H4 (cell line): ENCODE results near the gene SLC13A1. TPM values are rescaled to one million over a fixed set of nuclear protein-coding genes. Genes with fewer than 3 reads are reported as not detected.
"Not testable (repeated sequence)": the region's sequence is repeated elsewhere in the genome, so short reads cannot be mapped to it uniquely, and the experiment has no call there.

ENCODE experiments used
- DNase-seq: peaks from one replicate; pipeline ENCODE4 v3.0.0-alpha.2; 2015; ENCODE audit warnings: low spot score
- total RNA-seq: library from RNA; depleted of rRNA; stranded (reverse); fragments of >200 nt; shearing (Covaris generic); gene quantifications from 2 replicates; pipeline ENCODE4 v1.2.3, GENCODE V29; 2014; rRNA removed

The SLC13A1 gene
- total RNA-seq, 1 experiment from 2014 or later: not detected

- no peak for DNase-seq
These were observed 73.6 kb downstream of the SLC13A1 start for GRCh38 chr7:123126171-123126570.

GRCh38 chr7:123125231-123125630 is 74.5 kb downstream of the SLC13A1 start:
- no peak for DNase-seq

- no peak for DNase-seq
These were observed 76.9 kb downstream of the SLC13A1 start for GRCh38 chr7:123122916-123123315.

GRCh38 chr7:123120286-123120685 is 79.5 kb downstream of the SLC13A1 start:
- peak; percentile 21 for DNase-seq

- DNase-seq: no peak
These were observed 84.4 kb downstream of the SLC13A1 start for GRCh38 chr7:123115331-123115730.

DNA sequence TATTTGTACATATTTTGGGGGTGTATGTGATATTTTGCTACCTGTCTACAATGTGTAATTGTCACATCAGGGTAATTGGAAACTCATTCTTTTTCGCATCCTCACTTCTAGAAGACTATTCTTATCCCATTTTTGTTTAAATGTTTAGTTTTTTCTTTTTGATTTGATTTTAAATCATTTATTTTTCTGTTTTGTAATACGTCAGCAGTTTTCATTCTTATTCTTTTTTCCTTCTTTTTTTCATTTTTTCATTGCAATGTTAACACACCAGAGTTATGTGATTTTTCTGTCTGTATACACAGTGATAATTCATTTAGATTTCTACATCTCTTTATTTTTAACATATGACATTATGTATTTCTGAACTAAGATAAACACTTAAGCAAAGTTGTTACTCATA is 85.5 kb downstream of the SLC13A1 start:
- no peak for DNase-seq

DNA sequence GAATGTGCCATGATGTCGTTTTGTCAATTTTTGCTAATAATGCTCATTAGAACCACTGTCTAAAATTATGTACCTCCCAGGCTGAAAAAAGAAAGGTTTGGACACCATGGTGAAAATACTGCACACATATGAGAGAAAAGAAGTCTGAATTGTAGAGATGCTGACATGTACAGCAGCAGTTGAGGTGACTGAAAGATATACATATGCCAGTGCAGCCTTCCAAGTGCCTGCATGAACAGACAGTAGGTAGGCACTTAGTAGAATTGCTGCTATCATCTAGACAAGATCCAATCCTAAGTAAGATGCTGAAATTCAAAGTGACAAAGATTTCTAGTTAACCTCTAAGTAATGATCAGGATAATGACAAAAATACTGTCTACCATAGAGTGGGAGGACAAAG is 86.9 kb downstream of the SLC13A1 start:
- no peak for DNase-seq

DNA sequence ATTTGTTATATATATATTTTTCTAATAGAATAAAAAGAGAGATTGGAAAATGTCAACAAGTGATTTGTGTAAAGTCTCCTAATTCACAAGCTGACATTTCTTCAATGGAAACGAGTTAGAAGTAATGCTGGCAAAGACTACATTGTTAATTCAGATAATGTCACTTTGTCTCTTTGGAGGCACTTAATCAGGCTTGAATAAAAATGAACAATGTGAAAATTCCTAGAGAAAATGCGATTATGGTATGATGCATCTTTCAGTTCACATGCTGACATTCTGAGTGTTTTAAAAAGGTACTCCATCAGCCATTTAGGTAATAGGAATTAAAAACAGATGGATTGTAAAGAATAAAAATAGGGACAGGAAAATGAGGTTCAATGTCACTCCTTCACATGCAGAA is 100.1 kb downstream of the SLC13A1 start:
- DNase-seq: no peak

DNA sequence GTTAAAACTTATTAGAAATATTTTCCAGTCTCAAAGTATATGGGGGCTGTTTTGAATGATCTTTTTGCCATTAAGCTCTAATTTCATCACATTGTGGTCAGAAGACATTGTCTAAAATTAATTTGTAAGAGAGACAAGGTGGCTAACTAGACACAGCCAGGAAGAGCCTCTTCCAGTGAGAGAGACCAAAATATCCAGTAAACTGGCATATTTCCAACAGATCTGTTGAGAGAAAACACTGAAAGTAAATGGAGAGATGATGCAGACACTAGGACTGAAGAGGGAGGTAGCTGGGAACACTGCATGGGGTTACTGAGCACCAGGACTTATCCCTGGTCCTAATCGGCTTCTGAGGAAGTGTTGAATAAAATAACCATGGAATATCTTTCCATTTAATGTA is 102.8 kb downstream of the SLC13A1 start:
- no peak for DNase-seq

- DNase-seq: no peak
These were observed 103.3 kb downstream of the SLC13A1 start for GRCh38 chr7:123096434-123096833.

DNA sequence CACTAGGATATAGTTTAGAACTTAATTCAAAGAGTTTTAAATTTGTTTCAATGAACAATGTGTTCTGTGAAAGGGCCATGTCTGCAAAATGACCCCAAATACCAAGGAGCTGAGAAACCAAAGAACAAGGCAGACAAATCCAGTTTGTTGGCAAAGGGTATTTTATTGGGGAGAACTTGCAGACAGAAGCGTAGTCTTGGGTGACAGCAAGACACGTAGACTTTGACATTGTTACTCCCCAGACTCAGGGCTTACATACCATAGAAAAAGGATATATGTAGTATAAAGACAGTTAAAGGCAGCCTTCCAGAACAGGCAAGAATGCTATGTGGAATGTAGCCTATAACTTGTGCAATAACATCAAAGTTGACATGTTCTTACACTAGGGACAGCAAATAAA is 109.3 kb downstream of the SLC13A1 start:
- no peak for DNase-seq

- DNase-seq: not testable (repeated sequence)
These were observed 112.9 kb downstream of the SLC13A1 start for GRCh38 chr7:123086910-123087309.

GRCh38 chr7:123084861-123085260 is 114.9 kb downstream of the SLC13A1 start:
- DNase-seq: not testable (repeated sequence)

- DNase-seq: no peak
These were observed 120.7 kb downstream of the SLC13A1 start for GRCh38 chr7:123079021-123079420.

- DNase-seq: no peak
These were observed 123.8 kb downstream of the SLC13A1 start for GRCh38 chr7:123075838-123076467.

- DNase-seq: peak; percentile 47
These were observed 129.0 kb downstream of the SLC13A1 start for GRCh38 chr7:123070702-123071286.

GRCh38 chr7:123067814-123068213 is 132.0 kb downstream of the SLC13A1 start:
- no peak for DNase-seq

Other genes with a start within 250 kb of the SLC13A1 start
- not detected in 2 replicates for gene TAS2R16, start 204.3 kb downstream of the SLC13A1 start, total RNA-seq